ENCODE data around the gene BID. TPM values are rescaled to one million over a fixed set of nuclear protein-coding genes. Genes with fewer than 3 reads are reported as not detected.

BID gene
- total RNA-seq, 1 experiment from 2014 or later, result 58.2 TPM

DNA sequence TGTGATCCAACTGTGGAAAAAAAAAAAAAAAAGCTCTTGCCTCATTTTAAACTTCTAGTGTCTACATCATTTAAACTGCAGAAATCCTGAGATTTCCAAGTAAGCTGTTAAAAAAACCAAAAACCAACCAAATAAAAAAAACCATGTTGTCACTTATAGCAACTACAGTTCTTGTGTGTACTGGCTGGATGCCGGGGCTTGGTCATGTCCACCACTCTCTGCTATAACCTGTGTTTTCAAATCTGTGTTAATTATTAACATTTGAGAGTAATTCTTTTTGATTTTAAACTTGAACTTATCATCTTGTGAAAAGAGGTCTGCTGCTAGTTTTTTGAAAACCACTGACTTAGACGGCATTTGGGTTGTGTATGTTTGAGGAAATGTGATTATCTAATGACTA, 32.2 kb upstream of the BID start:
- ChIA-PET CTCF (no interaction called here), POLR2A (no interaction called here), RAD21 (ENCODE audit: low non-redundant PET in 1 of 2, low total read pairs in 2 of 2, uncharacterized antibody in 2 of 2, unreplicated experiment in 2 of 2) (no interaction called here)
- no peaks in the 10 kb centered on the region for H4K20me1 ChIP-seq (ENCODE audit: insufficient read depth)
- no peak overlapping the region for H3K4me2 ChIP-seq (ENCODE audit: low read length)
- no peak for ATAC-seq
- intact Hi-C loops (cut with micrococcal nuclease), result no loop called here
- DNase-seq (ENCODE audit: low read depth, low spot score), result no peak
- H3K27ac ChIP-seq (ENCODE audit: low read depth, low read length), result no peak overlapping the region
- H3K79me2 ChIP-seq (ENCODE audit: insufficient read depth, low read length), result no peaks in the 10 kb centered on the region
- H3K27me3 ChIP-seq (ENCODE audit: insufficient read depth, low read length), result no peaks in the 10 kb centered on the region
- no TSS peak for BruUV-seq (replicated peaks)
- H3K9ac ChIP-seq (ENCODE audit: low read length), result no peak overlapping the region
- no peaks in the 10 kb centered on the region for H3K9me3 ChIP-seq (ENCODE audit: control insufficient read depth in 1 of 2, insufficient read depth in 1 of 2, low read depth in 1 of 2, low read length in 2 of 2)
- no peak overlapping the region for H3K4me3 ChIP-seq (replicated peaks in 1 of 2; ENCODE audit: low read depth in 1 of 2, low read length in 2 of 2)
- H3K9me2 ChIP-seq (ENCODE audit: insufficient read depth), result no peaks in the 10 kb centered on the region
- no peak overlapping the region for H2AFZ ChIP-seq (ENCODE audit: low read depth, low read length, poor library complexity, severe bottlenecking)
- no peaks in the 10 kb centered on the region for H3K4me1 ChIP-seq (ENCODE audit: control insufficient read depth in 1 of 2, insufficient read depth in 2 of 2, low read length in 2 of 2)
- H3K36me3 ChIP-seq (ENCODE audit: control insufficient read depth in 1 of 2, insufficient read depth in 2 of 2, low read length in 2 of 2), result peaks cover 0 to 8% of the 10 kb centered on the region in 2 experiments; a peak in 2 of 4 replicates
- TF ChIP-seq CBX3 (IDR thresholded peaks at IDR 0.05; ENCODE audit: low read depth), result no peak
- TF ChIP-seq, protein P1, sequence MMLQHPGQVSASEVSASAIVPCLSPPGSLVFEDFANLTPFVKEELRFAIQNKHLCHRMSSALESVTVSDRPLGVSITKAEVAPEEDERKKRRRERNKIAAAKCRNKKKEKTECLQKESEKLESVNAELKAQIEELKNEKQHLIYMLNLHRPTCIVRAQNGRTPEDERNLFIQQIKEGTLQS (IDR thresholded peaks at IDR 0.05), result no peak
- no peak for TF ChIP-seq POLR2AphosphoS5 (IDR thresholded peaks at IDR 0.05; ENCODE audit: low read depth, low read length)
- no peak for TF ChIP-seq FOSL1 (IDR thresholded peaks at IDR 0.05; ENCODE audit: low read depth)
- no peak for TF ChIP-seq EZH2phosphoT487 (IDR thresholded peaks at IDR 0.05; ENCODE audit: borderline replicate concordance)
- no peak for TF ChIP-seq SP1 (IDR thresholded peaks at IDR 0.05; ENCODE audit: low read depth)
- TF ChIP-seq REST (IDR thresholded peaks at IDR 0.05; ENCODE audit: low read depth), result no peak
- TF ChIP-seq SRF (IDR thresholded peaks at IDR 0.05; ENCODE audit: low read depth), result no peak
- no peak for TF ChIP-seq CEBPB (IDR thresholded peaks at IDR 0.05; ENCODE audit: low read depth)
- no peak for TF ChIP-seq JUND (IDR thresholded peaks at IDR 0.05)
- TF ChIP-seq YY1 (IDR thresholded peaks at IDR 0.05; ENCODE audit: extremely low read depth, insufficient replicate concordance, low read depth, low read length), result no peak
- TF ChIP-seq ZFX (IDR thresholded peaks at IDR 0.05), result no peak
- TF ChIP-seq CTCF (IDR thresholded peaks at IDR 0.05 in 2 of 3, conservative IDR thresholded peaks at IDR 0.05 in 1 of 3; ENCODE audit: borderline replicate concordance in 1 of 3, insufficient read depth in 1 of 3, low read depth in 2 of 3, low read length in 2 of 3), result no peak
- no peak for TF ChIP-seq ELF1 (IDR thresholded peaks at IDR 0.05; ENCODE audit: borderline replicate concordance, low read depth)
- TF ChIP-seq ZBTB33 (IDR thresholded peaks at IDR 0.05; ENCODE audit: extremely low read depth, insufficient replicate concordance, low read length), result no peak
- TF ChIP-seq TCF7L2 (IDR thresholded peaks at IDR 0.05; ENCODE audit: borderline replicate concordance, extremely low read depth, insufficient read depth, insufficient read length), result no peak
- no peak for TF ChIP-seq EGR1 (IDR thresholded peaks at IDR 0.05; ENCODE audit: low read depth)
- TF ChIP-seq ZNF274 (IDR thresholded peaks at IDR 0.05; ENCODE audit: low read depth, low read length), result no peak
- TF ChIP-seq, protein P2, sequence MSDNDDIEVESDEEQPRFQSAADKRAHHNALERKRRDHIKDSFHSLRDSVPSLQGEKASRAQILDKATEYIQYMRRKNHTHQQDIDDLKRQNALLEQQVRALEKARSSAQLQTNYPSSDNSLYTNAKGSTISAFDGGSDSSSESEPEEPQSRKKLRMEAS (IDR thresholded peaks at IDR 0.05), result no peak
- TF ChIP-seq RAD21 (IDR thresholded peaks at IDR 0.05; ENCODE audit: low read depth), result no peak
